GM18870 (cell line): ENCODE data around the gene SUN5.

Experiments
- ATAC-seq: cut with Tn5 transposase; IDR thresholded peaks from one replicate; pipeline ENCODE4 v1.9.1; 2021; ENCODE audit warnings: moderate library complexity; ENCODE audit not compliant: unreplicated experiment

Gene SUN5

DNA sequence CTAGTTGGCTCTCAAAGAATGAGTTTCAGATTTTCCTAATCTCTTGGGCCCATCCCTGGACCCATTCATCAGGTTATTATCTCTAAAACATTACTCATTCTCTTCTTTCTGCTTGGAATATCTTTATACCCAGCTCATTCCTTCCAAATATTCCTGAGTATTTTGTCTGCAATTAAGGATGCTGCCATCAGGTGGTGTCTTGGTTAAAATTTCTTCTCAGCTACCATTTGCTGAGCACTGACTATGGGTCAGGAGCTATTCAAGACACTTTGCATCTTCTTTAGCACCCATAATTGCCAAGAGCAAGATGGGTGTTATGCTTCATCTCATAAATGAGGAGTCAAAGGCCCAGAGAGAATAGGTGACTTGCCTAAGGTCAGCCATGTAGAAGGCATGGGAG lies 8.4 kb downstream of the SUN5 start:
- no peak for ATAC-seq

DNA sequence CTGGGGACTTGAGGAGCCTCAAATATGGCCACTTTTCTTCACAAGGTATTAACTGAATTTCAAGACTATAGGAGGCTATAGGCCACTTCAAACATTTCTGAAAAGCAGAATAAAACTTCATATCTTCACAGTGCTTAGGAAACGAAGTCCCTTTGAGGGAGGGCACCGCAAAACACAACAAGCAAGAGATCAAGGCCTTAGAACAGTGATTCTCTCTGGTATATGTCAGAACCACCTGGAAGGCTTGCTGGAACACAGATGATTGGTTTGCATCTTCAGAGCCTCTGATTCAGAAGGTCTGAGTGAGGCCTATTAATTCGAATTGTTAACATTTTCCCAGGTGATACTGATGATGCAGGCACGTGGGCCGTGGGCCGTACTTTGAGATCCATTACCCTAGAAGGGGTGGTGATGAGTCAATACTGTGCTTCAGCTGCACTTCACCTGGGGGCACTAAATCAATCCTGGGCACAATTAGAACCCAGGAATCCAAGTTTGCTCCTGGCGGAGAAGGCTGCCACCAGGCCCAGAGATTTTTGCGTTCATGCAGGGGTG lies 10.7 kb downstream of the SUN5 start:
- no peak for ATAC-seq

DNA sequence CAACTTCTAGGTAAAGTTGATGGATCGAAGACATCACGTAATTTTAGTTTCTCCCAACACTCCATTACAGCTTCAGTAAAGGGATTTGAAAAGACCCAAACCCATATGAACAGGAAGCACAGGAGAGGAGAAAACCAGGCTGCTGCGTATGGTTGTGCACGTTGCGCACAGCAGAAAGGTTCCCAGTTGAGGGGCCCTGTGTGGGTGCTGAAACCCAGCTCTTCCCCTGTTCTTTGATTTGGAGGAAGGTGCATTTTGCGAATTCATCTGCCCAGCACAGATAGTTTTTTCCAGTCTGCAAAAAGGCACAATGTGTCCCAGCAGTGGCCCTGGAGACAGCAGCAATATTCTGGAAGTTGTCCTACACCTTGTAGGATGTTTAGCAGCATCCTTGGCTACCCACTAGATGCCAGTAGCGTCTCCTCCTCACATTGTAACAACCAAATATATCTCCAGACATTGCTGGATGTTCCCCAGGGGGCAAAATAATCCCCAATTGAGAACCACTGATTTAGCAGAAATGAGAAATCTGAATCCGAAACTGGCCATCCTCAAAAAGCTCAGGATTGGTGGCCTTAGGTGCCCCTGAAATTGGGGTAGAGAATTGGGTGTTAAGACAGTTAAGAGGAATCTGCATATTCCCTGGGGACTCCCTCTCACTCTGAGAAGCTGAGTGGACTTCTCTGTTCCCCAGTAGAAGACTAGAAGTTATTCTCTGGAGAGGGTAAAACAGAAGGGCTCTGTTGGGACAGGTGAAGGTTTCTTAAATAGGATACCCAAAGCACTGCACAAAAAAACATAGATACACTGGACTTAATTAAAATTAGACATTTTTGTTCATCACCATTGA lies 12.2 kb downstream of the SUN5 start:
- no peak for ATAC-seq

DNA sequence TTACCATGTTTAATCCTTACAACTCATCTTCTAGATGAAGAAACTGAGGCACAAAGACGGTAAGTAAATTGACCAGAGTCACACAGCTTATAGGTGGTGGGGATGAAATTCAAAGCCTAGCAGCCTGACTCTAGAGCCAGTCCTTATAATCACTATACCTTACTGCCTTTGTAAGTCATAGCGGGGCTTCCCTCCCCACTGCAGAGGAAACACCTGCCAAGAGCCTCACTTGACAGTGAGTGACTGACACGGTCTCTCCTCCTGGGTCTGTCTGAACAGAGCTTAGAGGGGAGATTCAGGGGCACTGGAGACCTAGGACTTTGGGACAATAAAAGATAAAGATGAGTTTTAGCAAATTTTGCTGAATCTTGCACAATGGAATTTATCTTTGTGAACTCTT lies 12.8 kb downstream of the SUN5 start:
- no peak for ATAC-seq

DNA sequence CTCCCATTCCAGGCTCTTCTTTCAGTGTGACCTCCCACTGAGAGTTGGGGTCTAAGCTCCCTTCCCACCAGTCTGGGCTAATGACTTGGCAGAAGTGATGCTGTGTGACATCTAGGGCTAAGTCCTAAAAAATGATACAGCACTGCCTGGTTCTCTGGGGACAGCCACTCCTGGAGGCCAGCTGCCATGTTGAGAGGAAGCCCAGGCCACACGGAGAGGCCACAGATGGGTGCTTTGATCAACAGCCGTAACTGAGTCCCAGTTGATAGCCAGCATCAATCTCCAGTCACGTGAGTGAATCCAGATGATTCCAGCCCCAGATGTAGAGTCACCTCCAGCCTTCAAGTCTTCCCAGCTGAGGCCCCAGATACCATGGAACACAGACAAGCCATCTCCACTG lies 13.8 kb downstream of the SUN5 start:
- no peak for ATAC-seq

DNA sequence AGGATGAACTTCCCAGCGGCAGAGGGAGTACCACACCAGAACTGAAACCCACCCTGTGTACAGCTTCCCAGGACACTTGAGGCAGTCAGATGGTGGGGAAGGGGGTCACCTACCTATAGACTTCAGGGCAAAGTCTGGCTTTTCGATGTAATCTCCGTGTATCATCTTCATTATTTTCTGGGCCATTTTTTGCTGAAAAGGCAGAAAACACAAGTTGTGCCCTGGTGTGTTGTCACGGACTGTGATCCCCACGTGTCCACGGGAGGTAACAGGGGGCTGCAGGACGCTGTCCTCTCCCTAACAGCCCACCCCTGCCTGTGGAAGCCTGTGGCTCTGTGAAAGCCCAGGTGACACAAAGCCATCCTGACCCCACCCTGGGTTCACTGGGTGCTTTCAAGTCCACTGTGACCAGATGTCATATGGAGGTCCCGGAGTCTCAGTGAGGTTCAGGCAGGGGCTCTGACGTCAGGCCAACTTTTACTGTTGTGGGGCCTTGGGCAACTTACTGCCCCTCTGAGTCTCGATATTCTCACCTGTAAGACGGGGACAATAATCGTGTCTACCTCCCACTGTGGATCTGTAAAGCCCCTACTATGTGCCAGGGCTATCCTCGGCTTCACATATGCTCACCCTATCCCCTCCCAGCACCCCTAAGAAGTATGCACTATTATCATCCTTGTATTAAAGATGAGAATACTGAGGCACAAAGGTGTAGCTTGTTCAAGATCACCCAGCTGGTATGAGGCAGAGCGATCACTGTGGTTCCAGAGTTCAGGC lies 14.5 kb downstream of the SUN5 start:
- no peak for ATAC-seq

DNA sequence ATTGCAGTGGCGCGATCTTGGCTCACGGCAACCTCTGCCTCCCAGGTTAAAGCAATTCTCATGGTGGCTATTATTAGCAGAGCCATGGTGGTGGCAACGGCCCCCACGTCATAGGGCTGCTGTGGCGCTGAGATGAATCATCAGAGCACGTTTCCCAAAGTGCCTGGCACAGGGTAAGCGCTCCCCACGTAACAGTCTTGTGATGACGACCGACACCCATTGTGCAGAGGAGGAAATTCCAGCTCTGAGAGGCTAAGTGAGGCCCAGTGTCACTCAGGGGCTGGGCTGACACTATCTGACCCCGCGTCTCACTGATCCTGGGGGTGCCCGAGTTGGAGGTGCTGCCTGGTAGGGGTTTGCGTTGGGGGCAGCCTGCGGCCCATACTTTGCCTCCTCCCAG lies 16.2 kb downstream of the SUN5 start:
- ATAC-seq, result no peak

DNA sequence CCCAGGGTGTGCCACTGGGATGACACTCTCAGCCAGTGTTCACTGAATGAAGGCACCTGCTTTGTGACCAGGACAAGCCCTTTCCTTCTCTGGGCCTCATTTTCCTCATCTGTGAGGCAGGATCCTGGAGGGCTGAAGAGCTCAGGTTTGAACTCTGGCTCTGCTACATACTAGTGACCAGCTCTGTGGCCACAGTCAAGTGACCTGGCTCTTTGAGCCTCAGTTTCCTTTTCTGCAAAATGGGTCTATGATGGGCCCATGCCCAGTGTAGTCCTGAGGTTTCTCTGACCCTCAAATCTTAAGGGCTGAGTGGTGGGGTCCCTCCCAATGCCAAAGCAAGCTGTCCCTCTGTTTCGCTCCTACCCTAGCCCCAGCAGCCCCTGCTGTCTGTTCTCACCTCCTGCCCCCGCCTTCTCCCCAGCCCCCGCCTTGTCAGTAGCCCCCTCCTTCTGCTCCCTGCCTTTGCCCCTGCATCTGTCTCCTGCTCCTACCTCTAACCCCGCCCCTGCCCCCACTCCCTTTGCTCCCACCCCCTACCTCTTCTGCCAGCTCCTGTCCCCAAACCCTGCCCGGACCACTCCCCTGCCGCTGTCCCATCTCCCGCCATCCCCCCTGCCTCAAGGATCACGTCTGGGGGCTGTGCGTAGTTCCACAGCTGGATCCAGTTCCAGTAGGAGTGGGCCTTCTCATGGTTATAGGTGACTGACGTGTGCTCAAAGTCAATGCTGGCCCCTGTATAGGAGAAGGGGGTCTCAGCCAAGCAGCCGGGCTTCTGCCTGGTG lies 17.0 kb downstream of the SUN5 start:
- ATAC-seq, result no peak

DNA sequence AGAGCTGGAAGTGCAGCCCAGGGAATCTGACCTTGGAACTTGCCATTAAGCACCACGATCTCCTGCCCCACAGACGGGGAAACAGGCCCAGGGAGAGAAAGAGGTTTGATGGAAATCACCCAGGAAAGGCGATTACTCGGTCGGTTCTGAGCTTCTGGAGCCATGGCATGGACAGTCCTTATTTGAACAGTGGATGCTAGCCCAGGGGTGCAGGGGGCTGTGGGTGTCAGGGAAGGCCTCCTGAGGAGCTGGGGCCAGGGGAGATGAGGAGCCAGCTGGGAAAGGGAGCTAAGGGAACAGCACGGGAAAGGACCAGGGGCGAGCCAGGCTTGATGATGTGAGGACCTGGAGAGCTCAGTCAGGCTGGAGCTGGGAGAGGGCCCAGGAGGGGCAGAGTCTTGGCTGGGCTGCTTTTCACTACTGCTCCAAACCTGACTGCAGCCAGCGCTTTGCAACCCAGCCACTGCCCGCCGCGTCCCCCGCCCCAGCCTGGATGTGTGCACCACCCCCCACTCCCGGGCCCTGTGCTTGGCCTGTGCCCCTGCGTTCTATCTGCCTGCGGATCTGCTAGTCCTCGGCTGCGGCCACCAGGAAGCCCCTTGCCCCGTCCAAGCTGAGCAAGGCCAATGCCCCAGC lies 17.8 kb downstream of the SUN5 start:
- no peak for ATAC-seq

DNA sequence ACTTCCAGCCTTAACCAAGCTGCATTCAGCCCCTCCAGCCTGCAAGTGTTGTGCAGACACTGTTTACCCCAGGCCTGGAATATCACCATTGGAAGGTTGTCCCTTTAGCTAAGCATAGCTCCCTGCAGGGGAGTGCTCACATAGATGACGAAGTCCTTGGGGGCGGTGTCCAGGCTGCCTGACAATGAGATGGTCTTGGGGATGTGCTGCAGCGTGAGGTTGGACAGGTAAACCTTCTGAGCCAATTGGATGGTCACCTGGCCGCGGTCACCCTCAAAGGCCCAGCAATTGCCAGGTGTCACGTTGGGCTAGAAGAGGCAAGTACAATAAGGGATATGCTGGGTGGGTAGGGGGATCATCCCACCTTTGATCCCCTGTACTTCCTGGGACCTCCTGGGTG lies 18.6 kb downstream of the SUN5 start:
- no peak for ATAC-seq

DNA sequence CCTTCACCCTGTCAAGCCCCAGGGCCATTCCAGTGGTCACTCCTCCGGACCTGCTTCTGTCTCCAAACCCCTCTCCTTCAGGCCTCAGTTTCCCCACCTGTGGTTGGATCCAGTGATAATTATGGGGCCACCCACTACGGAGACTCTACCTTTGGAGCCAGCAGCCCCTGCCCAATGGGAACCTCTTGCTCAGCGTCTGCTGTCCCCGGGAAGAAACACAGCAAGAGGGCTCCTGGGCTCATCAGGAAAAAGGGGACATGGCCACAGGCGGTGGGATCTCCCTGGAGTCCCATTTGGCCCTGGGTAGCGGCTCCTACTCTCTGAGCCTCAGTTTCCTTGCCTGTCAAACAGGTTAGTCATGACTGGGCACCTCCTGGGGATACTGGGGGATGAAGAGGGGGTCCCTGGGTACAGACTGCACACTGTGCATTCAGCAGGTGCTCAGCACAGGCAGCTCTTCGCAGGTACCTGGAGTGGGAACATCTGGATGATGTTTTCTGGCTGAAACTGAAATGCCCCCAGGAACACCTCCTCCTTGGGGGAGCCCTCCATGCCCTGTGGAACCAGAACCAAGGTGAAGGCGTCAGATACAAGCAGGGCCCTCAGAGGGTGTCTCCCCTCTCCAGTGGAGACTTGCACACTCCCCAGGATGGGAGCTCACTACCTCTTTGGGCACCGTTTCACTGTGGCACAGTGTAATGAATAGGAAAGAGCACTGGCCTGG lies 19.4 kb downstream of the SUN5 start:
- no peak for ATAC-seq

DNA sequence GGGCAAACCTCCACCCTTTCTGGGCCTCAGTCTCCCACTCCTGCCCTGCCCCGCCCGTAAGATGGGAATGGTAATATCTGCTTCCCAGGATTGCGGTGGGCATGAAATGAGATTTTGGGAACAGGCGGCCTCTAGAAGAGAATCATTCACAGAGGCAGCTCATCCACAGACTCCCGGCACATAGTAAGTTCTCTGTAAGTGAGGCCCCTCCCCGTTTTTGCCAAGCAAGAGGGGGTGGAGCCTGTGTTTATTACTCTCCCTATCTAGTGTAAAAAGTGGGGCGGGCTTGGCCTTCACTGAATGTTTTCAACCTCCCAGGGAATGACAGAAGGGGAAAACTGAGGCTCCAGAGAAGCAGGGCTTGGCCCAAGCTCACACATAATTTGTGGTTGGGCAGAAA lies 20.0 kb downstream of the SUN5 start:
- no peak for ATAC-seq

DNA sequence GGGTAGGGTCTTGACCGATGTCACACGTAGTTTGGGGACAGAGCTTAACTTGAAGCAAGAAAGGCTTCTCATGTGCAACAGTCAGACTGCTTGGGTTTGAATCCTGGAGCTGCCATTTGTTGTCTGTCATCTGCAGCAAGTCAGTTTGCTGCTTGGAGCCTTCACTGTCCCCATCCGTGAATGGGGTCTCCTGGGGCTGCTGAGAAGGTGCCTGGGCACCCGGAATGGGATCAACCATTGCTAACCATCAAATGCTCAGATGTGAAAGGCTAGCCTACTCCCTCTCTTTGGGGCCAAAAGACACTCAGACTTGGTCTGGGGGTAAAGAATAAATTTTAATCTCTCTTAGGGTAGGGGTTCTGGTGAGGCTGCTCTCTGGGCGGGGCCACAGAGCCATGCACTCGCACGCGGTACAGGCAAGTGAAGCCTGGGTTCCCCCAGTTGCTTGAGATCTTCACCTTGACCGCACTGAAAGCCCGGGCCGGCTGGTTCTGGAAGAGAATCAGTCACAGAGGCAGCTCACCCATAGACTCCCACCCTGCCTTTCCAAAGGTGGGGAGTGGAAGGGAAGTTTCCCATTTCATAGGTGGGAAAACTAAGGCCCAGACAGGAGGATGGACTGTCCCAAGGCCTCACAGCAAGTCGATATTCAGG lies 20.6 kb downstream of the SUN5 start:
- no peak for ATAC-seq

DNA sequence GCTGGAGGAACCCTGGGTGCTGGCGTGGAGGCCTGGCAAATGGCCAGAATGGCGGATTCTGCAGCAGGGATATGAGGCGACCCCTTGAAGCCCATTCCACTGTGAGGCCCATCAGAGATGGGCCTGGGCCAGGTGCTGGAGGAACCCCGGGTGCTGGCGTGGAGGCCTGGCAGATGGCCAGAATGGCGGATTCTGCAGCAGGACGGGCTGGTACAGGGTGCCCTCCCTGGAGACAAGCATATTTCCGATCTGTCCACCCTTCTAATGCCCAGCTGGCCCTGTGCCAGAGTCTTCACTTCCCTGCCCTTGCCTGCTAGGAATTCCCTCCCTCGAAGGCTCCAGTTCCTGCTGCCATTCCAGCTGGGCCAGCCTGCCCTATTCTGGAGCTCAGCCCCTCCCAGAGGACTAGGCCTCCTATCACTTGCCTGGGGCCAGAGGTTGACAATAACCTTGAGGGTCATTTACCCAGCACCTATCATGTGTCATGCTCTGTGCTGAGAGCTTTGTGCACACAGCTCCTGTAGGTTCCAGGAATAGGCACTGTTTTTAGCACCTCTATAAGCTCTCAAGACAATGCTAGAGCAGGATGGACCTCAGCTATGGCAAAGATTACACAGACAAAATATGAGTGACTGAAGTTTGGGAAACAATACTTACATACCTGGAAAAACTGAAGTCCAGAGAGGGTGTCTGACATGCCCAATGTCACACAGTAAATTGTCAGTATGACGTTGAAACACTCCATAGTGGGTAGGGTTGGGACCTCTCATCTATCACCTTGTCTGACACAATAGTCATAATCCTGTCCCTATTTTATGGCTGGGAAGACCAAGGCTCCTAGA lies 21.4 kb downstream of the SUN5 start:
- ATAC-seq, result no peak

DNA sequence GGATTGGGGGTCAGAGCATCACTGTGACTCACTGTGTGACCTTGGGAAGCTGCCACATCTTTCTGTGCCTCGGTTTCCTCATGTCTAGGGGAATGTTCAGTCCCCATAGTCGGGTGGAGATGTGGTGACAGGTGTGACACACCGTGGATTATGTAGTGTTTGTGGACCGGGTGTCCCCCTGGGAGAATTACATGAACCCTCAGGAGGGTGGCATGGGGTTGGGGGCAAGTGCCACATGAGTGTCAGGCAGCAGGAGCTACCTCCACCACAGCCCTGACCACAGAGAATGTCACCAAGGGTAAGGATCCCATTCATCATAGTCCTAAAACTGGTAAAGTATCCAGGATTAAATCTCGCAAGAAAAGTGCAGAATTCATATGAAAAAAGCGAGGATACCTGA lies 23.2 kb downstream of the SUN5 start:
- ATAC-seq, result no peak

DNA sequence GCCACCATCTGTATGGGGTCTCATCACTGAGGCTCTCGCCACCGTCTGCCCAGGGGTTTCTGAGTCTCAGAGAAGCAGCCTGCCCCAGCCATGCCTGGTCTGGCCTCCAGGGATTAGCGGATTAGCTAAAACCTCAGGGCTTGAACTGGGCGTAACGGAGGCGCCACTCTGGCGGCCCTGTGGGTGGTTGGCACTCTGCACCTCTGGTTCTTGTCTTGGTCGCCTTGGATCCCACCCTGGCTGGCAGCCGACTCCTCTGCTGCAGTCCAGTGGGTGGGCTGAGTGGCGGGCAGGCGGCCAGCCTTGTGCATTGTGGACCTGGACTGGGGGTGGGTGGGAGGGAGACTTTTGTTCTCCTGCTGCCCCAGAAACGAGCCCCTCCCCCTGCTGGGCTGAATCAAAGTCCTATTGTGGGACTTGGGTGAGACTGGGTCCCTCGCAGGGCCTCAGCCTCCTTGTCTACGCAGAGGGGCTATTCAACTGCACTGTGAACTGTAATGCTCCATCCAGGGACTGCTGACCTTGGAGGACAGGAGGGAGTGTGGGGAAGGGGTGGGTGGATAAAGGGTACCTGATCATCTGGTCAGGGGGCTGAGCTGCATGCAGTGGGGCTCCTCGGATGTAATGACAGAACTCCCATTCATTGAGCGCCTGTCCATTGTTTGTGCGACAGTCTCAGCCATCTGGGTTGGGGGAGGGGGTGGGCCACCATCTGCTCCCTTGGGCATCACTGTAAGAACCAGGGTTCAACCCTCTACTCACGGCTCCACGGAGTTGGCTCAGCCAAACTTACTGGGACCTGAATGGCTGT lies 23.9 kb downstream of the SUN5 start:
- ATAC-seq, result no peak

DNA sequence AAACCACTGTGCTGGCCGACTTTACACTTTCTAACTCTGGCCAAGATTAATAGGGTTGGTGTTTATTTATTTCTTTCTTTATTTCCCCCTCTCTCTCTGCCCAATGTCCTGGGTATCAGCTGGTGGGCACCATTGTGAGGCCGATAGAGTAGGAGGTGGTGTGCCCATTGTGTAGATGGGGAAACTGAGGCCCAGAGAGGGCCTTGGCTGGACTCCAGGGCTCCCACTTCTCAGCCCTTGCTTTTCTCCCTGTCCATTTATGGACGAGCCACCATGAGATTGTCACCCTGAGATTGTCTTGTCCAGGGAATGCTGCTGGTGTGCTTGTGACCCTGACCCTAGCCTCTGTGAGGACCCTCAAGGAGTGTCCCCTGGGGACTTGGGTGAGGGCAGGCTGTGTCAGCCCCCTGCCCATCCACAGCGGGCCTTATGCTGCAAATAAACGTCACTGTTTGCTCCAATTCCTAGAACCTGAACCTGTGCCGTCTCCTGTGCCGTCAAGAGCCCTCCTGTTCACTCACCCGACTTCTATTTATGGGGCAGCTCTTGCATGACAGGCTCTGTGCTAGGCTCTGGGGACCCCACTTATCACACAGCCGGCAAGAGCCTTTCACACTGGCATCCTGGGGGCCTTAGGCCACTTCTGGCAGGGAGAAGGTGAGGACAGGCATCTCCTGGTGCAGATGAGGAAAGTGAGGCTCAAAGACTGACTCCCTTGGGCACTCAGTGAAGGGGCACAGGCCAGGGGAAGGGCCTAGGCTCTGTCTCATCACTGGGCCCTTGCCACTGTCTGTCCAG lies 24.8 kb downstream of the SUN5 start:
- ATAC-seq, result no peak
